Kidney (tissue), 14 donors: ENCODE results near the gene C3orf20. TPM values are rescaled to one million over a fixed set of nuclear protein-coding genes. Genes with fewer than 3 reads are reported as not detected.

Experiments
- DNase-seq, 5 donors: peaks; one replicate each; pipeline ENCODE4 v3.0.0-alpha.2; 2013 to 2020
- FAIRE-seq: peaks from 2 replicates; lab custom pipeline; 2012; peaks lifted over from hg19 to GRCh38; lab: Jason Lieb, UNC
- H3K27ac ChIP-seq, 2 donors: one replicate each; pipeline ENCODE4 v1.7.0; 2013; ENCODE audit warnings: low read depth in 2 of 2, low read length in 2 of 2, inconsistent platforms in 1 of 2
- H3K27me3 ChIP-seq: one replicate; pipeline ENCODE4 v1.7.1; 2013; ENCODE audit warnings: low read length, inconsistent platforms; ENCODE audit not compliant: control insufficient read depth, insufficient read depth
- H3K36me3 ChIP-seq, 3 donors: one replicate each; pipeline versions ENCODE4 v1.7.0 to v1.7.1; 2013; ENCODE audit warnings: low read length in 3 of 3, control low read depth in 1 of 3, inconsistent platforms in 1 of 3; ENCODE audit not compliant: insufficient read depth in 3 of 3, control insufficient read depth in 2 of 3
- H3K4me1 ChIP-seq, 3 donors: one replicate each; pipeline versions ENCODE4 v1.7.0 to v1.7.1; 2013; ENCODE audit warnings: low read length in 3 of 3, inconsistent platforms in 1 of 3, low read depth in 1 of 3; ENCODE audit not compliant: control insufficient read depth in 2 of 3, insufficient read depth in 2 of 3
- H3K4me3 ChIP-seq, 3 donors: one replicate each; pipeline versions ENCODE4 v1.7.0 to v1.8.1; 2013; ENCODE audit warnings: low read length in 3 of 3, control low read depth in 1 of 3, inconsistent platforms in 1 of 3
- H3K9ac ChIP-seq, 3 donors: one replicate each; pipeline versions ENCODE4 v1.7.0 to v1.7.1; 2013; ENCODE audit warnings: low read length in 3 of 3, control low read depth in 1 of 3, inconsistent platforms in 1 of 3
- H3K9me3 ChIP-seq, 3 donors: one replicate each; pipeline versions ENCODE4 v1.7.0 to v1.7.1; 2013; ENCODE audit warnings: low read length in 3 of 3, control low read depth in 1 of 3, inconsistent platforms in 1 of 3; ENCODE audit not compliant: control insufficient read depth in 2 of 3, insufficient read depth in 1 of 3
- intact Hi-C: fragments of 100-400 bp; cut with DNase I; formaldehyde crosslinking; loops from one replicate; pipeline ENCODE4 v1.11.1; 2022
- polyA plus RNA-seq: library from polyadenylated mRNA; stranded (reverse); fragments of 350-450 nt; fragmentation: Illumina TruSeq; extraction: RNeasy Lipid Tissue Mini Kit (QIAGEN cat#74804); gene quantifications from one replicate; pipeline ENCODE4 v1.2.3, GENCODE V29; 2014; ENCODE audit warnings: low read depth, low replicate concordance; ENCODE audit not compliant: insufficient read depth
- total RNA-seq: library from RNA; stranded (reverse); fragmentation: NEBNext Ultra II Directional; extraction: Animal tissue kit (Norgen Biotek cat#: 25700); gene quantifications from one replicate; pipeline ENCODE4 v1.2.1, GENCODE V29; 2021
- TF ChIP-seq, protein P1 (sequence below): IDR thresholded peaks from 3 replicates; pipeline ENCODE4 v1.5.1; 2012; ENCODE audit warnings: mild to moderate bottlenecking, moderate library complexity, borderline replicate concordance; ENCODE audit not compliant: insufficient read depth; ENCODE audit errors: extremely low read depth
- donor health status: control.
- donor health status: control.
- donor health status: control.
- donor health status: control.
- donor health status: control.
- donor health status: DM: yes; HTN: yes; CAD: no.
- donor health status: Normal renal cell carcinoma (clear cell type).

C3orf20 gene
- total and polyA plus RNA-seq, 2 donors from 2014 or later: 0.16 TPM; not detected in 1

GRCh38 chr3:14795996-14796395 lies 121.1 kb downstream of the C3orf20 start:
- no peaks in the 10 kb centered on the region for H3K36me3 ChIP-seq
- H3K27me3 ChIP-seq: no peaks in the 10 kb centered on the region
- FAIRE-seq (no peak), DNase-seq (peak in 2 of 5 donors; percentile 1 to 11)
- H3K27ac ChIP-seq: no peak overlapping the region
- TF ChIP-seq, protein P1, sequence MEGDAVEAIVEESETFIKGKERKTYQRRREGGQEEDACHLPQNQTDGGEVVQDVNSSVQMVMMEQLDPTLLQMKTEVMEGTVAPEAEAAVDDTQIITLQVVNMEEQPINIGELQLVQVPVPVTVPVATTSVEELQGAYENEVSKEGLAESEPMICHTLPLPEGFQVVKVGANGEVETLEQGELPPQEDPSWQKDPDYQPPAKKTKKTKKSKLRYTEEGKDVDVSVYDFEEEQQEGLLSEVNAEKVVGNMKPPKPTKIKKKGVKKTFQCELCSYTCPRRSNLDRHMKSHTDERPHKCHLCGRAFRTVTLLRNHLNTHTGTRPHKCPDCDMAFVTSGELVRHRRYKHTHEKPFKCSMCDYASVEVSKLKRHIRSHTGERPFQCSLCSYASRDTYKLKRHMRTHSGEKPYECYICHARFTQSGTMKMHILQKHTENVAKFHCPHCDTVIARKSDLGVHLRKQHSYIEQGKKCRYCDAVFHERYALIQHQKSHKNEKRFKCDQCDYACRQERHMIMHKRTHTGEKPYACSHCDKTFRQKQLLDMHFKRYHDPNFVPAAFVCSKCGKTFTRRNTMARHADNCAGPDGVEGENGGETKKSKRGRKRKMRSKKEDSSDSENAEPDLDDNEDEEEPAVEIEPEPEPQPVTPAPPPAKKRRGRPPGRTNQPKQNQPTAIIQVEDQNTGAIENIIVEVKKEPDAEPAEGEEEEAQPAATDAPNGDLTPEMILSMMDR: no peak
- H3K9ac ChIP-seq: no peak overlapping the region
- no peaks in the 10 kb centered on the region for H3K9me3 ChIP-seq
- no peak overlapping the region for H3K4me3 ChIP-seq
- H3K4me1 ChIP-seq: peaks cover 0 to 17% (median 10%) of the 10 kb centered on the region in 3 donors
- intact Hi-C loops: loop anchor here (10.0 kb wide), 1 partner anchor 119 kb away; no protein-coding TSS in a partner anchor

DNA sequence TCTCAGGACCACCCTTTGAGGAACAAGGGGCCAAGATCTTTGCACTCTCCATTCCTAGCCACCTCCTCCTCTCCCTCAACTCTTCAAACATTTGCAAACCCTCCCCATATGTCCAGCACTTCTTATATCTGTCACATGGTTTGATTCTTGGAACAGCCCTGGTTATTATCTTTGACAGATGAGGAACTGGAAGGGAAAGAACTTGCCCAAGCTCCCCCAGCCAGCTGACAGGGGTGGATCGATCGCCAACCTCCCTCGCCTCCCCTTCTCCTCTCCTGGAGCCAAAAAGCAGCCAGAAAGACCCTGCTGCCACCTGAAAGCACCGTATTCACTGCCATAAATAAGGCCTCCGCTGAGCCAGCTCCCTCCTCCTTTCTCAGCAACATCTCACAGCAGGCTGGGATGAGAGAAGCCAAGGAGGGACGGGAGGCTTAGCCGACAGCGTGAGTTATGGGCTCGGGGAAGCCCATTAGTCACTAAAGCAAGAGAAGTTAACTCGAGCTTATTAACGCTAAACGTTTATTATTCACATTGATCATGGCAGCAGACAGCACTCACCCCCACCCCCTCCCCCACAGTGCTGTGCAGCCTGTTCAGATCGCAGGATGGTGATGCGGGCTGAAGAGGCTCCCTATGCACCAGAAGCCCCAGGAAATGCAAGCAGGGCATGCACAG lies 121.6 kb downstream of the C3orf20 start:
- Histone ChIP-seq H3K36me3 (no peaks in the 10 kb centered on the region), H3K9ac (no peak overlapping the region), H3K4me3 (no peak overlapping the region), H3K27me3 (no peaks in the 10 kb centered on the region), H3K27ac (no peak overlapping the region), H3K4me1 (peaks cover 0 to 15% (median 15%) of the 10 kb centered on the region in 3 donors), H3K9me3 (no peaks in the 10 kb centered on the region)
- no peak for FAIRE-seq
- intact Hi-C loops: loop anchor here (10.0 kb wide), 1 partner anchor 118 kb away; no protein-coding TSS in a partner anchor
- TF ChIP-seq, protein P1: no peak
- DNase-seq: peak in 4 of 5 donors; percentile 30 to 62 (median 42)

DNA sequence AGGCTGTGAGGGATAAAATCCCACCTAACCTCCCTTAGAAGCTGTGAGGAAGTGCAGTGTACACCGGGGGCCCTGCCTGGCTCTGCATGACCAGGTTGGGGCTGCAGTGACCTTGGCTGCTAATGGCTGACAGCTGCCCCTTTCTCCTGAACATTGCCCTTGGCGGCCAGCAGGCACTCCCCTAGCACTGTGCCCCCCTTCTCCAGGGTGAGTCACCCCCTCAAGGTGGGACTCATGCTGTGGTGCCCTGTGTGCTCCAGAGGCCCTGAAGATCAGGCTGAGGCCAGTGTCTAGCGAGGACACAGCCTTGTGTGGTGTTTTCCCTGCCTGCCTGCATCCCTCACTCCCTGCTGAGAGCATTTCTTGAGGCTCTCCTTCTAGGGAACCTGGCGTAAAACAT lies 122.8 kb downstream of the C3orf20 start:
- no peak overlapping the region for H3K27ac ChIP-seq
- DNase-seq (peak in 2 of 5 donors; percentile 7 to 24), FAIRE-seq (no peak)
- intact Hi-C loops: loop anchor here (10.0 kb wide), 1 partner anchor 117 kb away; no protein-coding TSS in a partner anchor
- H3K4me1 ChIP-seq: peaks cover 0 to 21% (median 20%) of the 10 kb centered on the region in 3 donors
- H3K36me3 ChIP-seq: no peaks in the 10 kb centered on the region
- no peaks in the 10 kb centered on the region for H3K27me3 ChIP-seq
- H3K9me3 ChIP-seq: no peaks in the 10 kb centered on the region
- TF ChIP-seq, protein P1: no peak
- H3K4me3 ChIP-seq: no peak overlapping the region
- no peak overlapping the region for H3K9ac ChIP-seq
